ENCODE measurements around the gene PPP3CA.

The PPP3CA gene

DNA sequence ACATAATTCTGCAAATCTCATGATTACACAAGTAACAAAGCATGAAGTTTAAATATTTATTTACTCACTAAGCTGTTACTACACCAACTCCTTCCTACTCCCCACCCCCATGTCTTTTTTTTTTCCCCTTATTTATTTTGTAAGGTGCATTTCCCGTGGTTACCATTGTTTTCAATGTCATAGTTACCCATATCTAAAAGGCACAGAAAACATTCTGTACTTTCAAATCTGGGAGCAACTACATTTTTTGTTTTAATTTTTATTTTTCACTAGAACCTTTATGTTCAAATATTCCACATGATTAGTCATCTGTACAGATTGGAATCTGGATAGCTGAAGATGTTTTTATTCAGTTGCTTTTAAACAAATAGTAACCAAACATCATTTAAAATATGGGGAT is 62.8 kb downstream of the PPP3CA start:
- Mint-ChIP-seq H3K4me3 (no peak overlapping the region), H3K27ac (peak overlapping the region; percentile 37), H3K9me3 (no peaks in the 10 kb centered on the region), H3K27me3 (no peaks in the 10 kb centered on the region), H3K4me1 (peaks cover 61% of the 10 kb centered on the region), H3K36me3 (no peaks in the 10 kb centered on the region)

DNA sequence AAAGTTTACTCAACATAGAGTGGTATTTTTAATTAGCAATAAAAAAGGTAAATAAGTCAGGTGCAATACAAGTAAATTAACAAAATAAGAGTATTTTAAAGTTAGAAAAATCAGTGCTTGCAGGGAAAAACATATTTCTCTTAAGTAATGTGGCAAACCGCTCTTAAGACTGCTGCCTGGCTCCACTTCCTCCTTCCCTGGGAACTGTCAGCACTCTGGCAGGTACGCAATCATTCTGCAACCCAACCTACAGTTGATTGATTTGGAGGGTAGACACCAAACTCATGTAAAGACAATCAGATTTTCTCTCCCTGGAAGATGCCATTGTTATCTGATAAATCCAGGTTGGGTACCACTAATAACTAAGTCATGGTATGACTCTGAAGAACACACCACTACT is 63.9 kb downstream of the PPP3CA start:
- Mint-ChIP-seq H3K27me3 (no peaks in the 10 kb centered on the region), H3K4me1 (peaks cover 62% of the 10 kb centered on the region)

DNA sequence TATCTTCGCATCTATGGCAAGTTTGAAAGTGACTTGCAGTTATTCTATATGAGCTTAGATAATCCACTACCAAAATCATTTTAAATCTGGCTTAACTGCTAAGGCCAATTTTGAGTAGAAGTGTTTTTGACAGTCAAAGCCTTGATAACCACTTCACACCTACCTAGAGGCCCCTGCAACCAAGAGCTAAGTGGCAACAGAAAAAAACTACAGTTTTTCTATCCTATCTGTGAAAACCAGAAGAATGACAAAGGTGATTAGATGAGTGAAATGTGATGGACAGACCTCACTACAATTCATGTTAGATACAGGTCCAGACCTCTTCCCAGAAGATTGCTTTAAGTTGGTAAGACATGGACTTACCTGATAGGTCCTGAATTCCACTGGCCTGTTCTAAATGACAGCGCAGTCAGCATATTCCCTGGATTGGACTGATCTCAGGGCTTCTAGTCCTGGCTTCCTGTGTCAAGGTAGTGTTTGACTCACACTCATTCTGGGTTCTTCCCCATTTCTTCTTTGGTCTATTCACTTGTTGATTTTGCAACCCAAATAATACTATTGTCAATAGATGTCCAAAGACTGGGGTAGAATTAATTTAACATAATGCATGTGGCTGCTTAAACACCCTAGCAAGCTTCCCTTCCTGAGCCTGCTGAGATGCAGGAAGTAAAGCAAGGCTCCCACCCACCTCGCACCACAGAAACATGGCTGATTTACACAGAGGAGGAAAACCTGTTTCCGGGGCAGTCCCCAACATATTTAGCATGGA is 65.1 kb downstream of the PPP3CA start:
- Mint-ChIP-seq H3K36me3 (peaks cover 2% of the 10 kb centered on the region), H3K27me3 (no peaks in the 10 kb centered on the region), H3K4me3 (peak overlapping the region; percentile 58), H3K9me3 (no peaks in the 10 kb centered on the region), H3K27ac (peak overlapping the region; percentile 46), H3K4me1 (peaks cover 52% of the 10 kb centered on the region)

More for the DNA sequence above, 63.9 kb downstream of the PPP3CA start:
- H3K4me3 Mint-ChIP-seq, result no peak overlapping the region
- H3K27ac Mint-ChIP-seq, result no peak overlapping the region
- no peaks in the 10 kb centered on the region for H3K9me3 Mint-ChIP-seq
- peaks cover 2% of the 10 kb centered on the region for H3K36me3 Mint-ChIP-seq

DNA sequence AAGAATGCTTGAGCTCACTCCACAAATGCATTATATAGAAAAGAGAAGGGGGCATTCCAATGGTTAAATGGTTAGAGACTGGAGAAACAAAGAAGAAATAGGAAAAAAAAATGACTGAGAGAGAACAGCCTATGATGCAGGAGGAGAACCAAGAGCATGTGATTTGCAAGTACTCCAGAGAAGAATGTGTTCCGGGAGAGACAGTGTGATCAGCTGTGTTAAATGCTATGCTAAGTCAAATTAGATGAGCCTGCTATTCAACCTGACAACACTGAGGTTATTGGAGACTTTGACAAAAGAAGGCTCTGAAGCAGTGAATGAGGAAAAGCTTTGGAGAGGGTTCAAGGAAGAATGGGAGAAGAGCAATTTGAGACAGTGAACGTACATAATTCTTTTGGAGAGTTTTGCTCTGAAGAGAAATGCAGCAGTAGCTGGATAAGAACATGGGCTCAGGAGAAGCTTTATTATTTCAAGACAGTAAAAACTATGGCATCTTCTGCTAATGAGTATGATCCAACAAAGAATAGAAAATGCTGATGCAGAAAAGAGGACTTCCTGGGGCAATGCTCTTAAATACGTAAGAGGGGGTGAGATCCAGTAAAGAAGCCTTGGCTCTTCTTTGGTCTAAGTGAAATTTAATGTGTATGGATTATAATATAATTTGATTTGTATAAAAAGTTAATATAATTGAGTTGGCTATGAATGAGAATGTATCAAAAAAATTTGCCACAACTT is 66.3 kb downstream of the PPP3CA start:
- H3K9me3 Mint-ChIP-seq, result no peaks in the 10 kb centered on the region
- H3K27me3 Mint-ChIP-seq, result no peaks in the 10 kb centered on the region
- no peak overlapping the region for H3K4me3 Mint-ChIP-seq
- H3K27ac Mint-ChIP-seq, result no peak overlapping the region
- peaks cover 2% of the 10 kb centered on the region for H3K36me3 Mint-ChIP-seq
- peaks cover 51% of the 10 kb centered on the region for H3K4me1 Mint-ChIP-seq

DNA sequence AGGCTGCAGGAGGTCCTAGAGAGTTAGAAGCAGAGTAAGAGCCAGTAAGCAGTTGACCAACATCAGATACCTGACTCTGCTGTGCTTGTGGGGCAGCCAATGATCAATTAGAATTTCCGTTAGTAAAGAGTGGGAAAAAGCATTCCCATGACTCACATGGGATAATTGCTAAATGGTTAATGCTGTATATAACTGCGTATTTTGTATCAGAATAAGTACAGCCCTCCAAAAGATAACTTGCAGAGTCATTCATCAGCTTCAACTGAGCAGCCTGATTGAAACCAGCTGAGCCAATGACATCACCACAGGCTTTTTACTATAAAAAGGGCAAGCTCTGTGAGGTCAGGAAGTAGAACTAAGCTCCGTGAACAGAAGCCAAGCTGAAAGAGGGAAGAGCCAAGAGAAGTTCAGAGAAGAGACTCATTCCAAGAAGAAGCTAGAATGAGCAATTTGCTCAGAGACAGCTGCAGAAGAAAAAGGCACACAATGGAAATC is 67.9 kb downstream of the PPP3CA start:
- H3K4me3 Mint-ChIP-seq, result peak overlapping the region; percentile 16

DNA sequence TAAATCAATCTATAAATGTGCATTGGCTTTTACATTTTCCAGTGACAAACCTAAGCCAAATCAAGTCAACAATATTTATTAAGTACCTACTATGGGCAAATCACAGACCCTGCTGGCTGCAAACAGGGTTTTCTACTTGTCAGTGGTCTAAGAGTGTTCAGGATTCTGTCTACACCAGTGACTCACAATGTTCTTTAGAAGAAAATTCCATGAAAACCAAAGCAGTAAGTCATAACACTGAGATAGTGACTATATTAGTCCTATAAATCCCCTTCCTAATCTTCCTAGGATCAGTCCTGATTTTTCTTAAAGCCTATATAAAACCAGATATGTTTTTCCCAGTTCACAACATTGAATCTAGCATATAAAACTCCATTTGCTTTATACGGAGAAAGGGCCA is 69.7 kb downstream of the PPP3CA start:
- H3K27ac Mint-ChIP-seq, result no peak overlapping the region
- peaks cover 37% of the 10 kb centered on the region for H3K4me1 Mint-ChIP-seq
- H3K4me3 Mint-ChIP-seq, result no peak overlapping the region
- H3K9me3 Mint-ChIP-seq, result no peaks in the 10 kb centered on the region
- no peaks in the 10 kb centered on the region for H3K27me3 Mint-ChIP-seq
- peaks cover 2% of the 10 kb centered on the region for H3K36me3 Mint-ChIP-seq

More for the DNA sequence above, 67.9 kb downstream of the PPP3CA start:
- H3K4me1 Mint-ChIP-seq, result peaks cover 51% of the 10 kb centered on the region
- no peaks in the 10 kb centered on the region for H3K9me3 Mint-ChIP-seq
- H3K27me3 Mint-ChIP-seq, result no peaks in the 10 kb centered on the region
- no peak overlapping the region for H3K27ac Mint-ChIP-seq
- H3K36me3 Mint-ChIP-seq, result peaks cover 2% of the 10 kb centered on the region

DNA sequence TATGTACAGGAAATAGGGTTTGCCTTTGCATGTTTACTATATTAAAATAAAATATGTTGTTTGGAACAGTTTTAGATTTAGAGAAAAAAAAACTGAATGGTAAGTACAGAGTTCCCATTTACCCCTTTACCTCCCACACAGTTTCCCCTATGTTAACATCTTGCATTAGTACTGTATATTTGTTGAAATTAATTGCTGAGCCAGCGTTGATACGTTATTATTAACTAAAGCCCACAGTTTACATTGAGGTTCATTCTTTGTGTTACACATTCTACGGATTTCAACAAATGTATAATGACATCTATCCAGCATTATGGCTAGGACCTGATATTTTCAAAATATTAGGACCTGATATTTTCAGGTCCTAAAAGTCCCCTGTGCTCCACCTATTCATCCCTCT is 70.7 kb downstream of the PPP3CA start:
- Mint-ChIP-seq H3K27me3 (no peaks in the 10 kb centered on the region), H3K27ac (no peak overlapping the region), H3K4me3 (no peak overlapping the region), H3K36me3 (peaks cover 2% of the 10 kb centered on the region), H3K4me1 (peaks cover 29% of the 10 kb centered on the region), H3K9me3 (no peaks in the 10 kb centered on the region)

DNA sequence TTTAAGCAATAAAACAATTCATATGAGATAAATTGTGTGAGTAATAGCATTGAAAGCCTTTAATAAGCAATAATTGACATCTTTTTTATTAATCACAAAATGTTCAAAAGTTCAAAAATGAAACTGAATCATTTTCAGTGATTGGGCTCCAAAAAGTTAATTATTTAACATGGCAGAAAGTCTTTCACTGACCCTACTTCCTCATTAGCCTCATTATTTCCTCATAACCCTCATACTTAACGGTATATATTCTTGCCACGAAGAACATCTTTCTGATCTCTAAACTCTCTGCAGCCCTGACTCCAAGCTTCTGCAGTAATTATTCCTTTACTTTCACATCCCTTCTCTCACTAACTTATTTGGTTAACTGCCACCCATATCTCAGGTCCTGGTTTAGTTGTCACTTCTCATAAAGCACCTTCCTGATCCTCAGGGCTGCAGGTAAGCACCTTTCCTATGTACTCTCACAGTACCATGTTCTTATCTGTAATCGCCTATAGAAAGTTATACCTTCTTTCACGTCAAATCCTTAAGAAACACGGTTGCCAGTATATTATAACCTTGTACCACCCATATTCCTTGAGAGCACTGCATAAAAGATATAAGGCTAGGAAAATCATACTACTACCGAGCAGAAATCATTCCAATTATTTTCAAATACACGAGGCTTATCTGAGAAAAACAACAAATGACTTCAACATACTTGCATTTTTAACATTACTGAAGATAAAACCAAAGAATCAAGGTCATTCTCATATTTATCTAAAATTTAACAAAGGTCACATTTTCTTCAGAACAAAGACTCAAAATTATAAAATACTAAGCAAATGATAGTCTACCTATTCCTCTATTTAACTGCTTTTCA is 72.2 kb downstream of the PPP3CA start:
- no peak overlapping the region for H3K27ac Mint-ChIP-seq
- H3K36me3 Mint-ChIP-seq, result peaks cover 2% of the 10 kb centered on the region
- H3K27me3 Mint-ChIP-seq, result no peaks in the 10 kb centered on the region
- H3K4me3 Mint-ChIP-seq, result no peak overlapping the region
- H3K4me1 Mint-ChIP-seq, result peaks cover 30% of the 10 kb centered on the region
- no peaks in the 10 kb centered on the region for H3K9me3 Mint-ChIP-seq

DNA sequence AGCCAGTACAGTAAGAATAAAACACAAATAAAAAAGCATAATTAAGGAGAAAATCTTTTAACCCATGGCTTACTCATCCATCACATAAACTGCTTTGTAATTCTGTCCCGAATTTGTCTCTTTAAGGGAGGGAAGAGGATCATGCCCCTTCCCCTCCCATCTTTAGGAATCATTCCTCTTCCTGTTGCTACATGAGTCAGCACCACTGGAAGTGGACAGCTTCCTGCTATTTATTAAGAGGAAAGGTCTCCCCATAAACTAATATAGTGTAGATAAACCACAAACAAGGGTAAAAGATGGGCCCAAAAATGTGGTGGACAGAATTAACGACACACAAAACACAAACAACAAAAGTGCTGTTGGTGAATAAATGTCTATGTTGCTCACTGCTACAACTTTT is 75.8 kb downstream of the PPP3CA start:
- H3K4me1 Mint-ChIP-seq, result peaks cover 15% of the 10 kb centered on the region

DNA sequence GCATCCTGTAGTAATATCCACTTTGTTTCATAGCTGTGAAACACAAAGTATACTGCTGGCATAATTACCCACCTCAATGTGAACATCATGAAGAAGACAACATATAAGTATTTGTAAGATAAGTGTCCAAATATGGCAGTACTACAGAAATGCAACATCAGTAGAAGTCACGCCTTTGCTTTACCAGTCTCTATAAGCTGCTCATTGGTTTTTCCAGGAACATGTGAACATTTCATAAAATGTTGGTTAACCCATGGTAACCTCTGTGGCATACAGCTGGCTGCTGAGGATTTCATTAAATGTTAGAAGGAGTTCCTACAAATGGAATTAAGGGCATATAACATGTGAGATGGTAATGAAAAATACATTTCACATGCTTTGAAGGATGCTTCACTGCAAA is 77.6 kb downstream of the PPP3CA start:
- Mint-ChIP-seq H3K27me3 (no peaks in the 10 kb centered on the region), H3K27ac (no peak overlapping the region), H3K4me3 (no peak overlapping the region), H3K4me1 (peaks cover 17% of the 10 kb centered on the region), H3K36me3 (no peaks in the 10 kb centered on the region), H3K9me3 (no peaks in the 10 kb centered on the region)

More for the DNA sequence above, 75.8 kb downstream of the PPP3CA start:
- no peaks in the 10 kb centered on the region for H3K36me3 Mint-ChIP-seq
- no peak overlapping the region for H3K27ac Mint-ChIP-seq
- H3K9me3 Mint-ChIP-seq, result no peaks in the 10 kb centered on the region
- no peak overlapping the region for H3K4me3 Mint-ChIP-seq
- no peaks in the 10 kb centered on the region for H3K27me3 Mint-ChIP-seq

DNA sequence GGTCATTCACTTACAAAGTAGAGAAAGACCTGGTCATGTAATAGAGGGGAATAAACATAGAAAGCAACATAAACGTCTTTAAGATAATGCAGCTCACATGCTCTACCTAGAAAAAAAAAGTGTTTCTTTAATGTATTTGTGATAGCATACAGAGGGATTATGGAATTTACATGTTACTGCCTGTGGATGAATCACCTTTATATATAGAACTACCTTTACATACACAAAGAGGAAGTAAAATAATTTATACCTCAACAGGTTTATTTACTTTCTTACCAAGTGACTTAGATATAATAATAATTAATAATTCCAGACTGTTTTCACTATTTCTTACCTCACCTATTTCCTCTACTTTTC is 81.5 kb downstream of the PPP3CA start:
- no peak overlapping the region for H3K27ac Mint-ChIP-seq
- H3K4me1 Mint-ChIP-seq, result peaks cover 26% of the 10 kb centered on the region
- no peak overlapping the region for H3K4me3 Mint-ChIP-seq
- no peaks in the 10 kb centered on the region for H3K27me3 Mint-ChIP-seq
- no peaks in the 10 kb centered on the region for H3K9me3 Mint-ChIP-seq
- no peaks in the 10 kb centered on the region for H3K36me3 Mint-ChIP-seq

DNA sequence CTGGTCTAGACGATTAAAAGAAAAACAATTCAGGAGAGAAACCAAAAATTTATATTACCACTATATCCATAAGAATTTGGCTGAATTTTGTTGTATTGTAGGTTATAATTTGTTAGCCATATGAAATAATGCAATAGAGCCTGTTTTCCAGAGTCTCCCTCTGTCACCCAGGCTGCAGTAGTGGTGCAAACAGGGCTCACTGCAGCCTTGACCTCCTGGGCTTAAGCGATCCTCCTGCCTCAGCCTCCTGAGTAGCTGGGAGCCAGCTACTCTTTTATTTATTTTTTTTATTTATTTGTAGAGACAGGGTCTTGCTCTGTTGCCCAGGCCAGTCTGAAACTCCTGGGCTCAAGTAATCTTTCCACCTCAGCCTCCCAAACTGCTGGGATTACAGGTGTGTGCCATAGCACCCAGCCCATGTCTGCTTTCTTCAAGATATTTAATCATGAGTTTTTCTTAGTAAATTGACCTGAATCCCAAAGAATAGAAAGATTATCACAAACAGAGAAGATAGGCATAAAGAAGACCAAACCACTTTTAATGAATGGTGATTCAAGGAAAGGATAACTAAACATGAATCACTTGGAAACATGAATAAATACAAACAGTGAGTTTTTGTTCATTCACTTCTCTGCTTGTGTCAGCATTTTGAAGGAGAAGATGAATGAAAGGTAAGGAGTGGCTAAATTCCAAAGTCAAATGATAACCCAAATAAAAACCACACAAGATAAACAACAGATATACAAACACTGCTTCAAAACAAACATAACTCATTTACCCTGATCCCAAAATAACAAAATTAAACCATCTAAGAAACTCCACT is 82.1 kb downstream of the PPP3CA start:
- Mint-ChIP-seq H3K4me1 (peaks cover 29% of the 10 kb centered on the region), H3K27me3 (no peaks in the 10 kb centered on the region), H3K36me3 (no peaks in the 10 kb centered on the region), H3K4me3 (no peak overlapping the region), H3K9me3 (no peaks in the 10 kb centered on the region), H3K27ac (no peak overlapping the region)

DNA sequence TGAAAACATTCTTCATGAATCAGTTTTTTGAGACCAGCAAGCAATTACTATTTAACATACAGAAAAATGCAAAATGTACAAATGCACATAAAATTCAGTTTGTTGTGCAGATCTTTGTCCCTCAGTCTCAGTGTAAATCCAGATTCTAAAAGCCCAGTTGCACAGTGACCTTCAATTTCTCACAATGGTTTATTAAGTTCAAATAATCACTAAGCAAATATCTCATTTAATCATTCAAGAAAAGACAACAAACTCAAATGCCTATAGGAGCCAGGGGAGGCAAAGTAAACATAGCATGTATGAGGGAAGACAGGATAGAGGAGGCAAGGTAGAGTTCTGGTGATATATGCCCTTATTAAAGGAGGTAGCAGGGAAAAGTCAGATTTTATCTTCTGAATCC is 82.8 kb downstream of the PPP3CA start:
- no peaks in the 10 kb centered on the region for H3K27me3 Mint-ChIP-seq
- H3K4me1 Mint-ChIP-seq, result peaks cover 35% of the 10 kb centered on the region
- no peaks in the 10 kb centered on the region for H3K9me3 Mint-ChIP-seq
- H3K4me3 Mint-ChIP-seq, result no peak overlapping the region
- no peak overlapping the region for H3K27ac Mint-ChIP-seq
- no peaks in the 10 kb centered on the region for H3K36me3 Mint-ChIP-seq

DNA sequence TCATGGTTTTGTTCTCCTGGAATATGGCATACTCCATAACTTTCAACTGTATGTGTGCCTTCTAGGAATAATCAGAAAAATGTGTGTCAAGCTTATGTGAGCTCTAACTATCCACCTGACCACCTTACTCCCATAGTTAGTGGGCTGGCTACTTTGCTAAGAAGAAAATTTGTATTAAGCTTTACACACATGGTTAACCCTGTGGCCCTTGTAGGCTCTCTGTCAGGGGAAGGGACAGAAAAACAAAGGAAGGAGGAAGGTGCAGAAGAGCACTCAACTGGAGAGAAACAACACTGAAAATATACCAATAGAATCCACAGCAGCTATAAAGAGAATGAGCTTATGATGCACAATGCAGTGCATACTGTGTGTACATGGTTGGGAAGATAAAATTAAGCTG is 84.6 kb downstream of the PPP3CA start:
- Mint-ChIP-seq H3K4me1 (peaks cover 48% of the 10 kb centered on the region), H3K27me3 (no peaks in the 10 kb centered on the region), H3K36me3 (peaks cover 2% of the 10 kb centered on the region), H3K27ac (no peak overlapping the region), H3K4me3 (no peak overlapping the region), H3K9me3 (no peaks in the 10 kb centered on the region)

DNA sequence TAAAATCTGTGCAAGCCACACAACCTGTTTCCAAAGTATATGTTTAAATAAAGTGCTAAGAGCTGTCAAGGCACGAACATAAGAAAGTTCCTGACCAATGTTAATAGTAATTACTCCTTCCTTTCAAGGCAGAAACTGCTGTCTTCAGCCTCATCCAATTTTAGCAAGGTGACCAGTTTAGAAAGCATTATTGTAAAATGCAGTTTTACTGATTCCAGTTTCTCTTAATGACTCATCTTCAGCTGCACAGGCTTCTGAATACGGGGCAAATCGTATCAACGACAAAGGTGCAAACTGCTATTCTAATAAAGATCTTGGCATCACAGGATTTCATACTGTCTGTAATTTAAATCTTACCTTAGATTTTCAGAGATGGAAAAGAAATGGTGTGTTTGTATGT is 87.5 kb downstream of the PPP3CA start:
- no peak overlapping the region for H3K27ac Mint-ChIP-seq
- H3K4me1 Mint-ChIP-seq, result peaks cover 59% of the 10 kb centered on the region
- no peaks in the 10 kb centered on the region for H3K9me3 Mint-ChIP-seq
- no peaks in the 10 kb centered on the region for H3K27me3 Mint-ChIP-seq
- H3K4me3 Mint-ChIP-seq, result no peak overlapping the region
- H3K36me3 Mint-ChIP-seq, result peaks cover 7% of the 10 kb centered on the region
